NOMO-1 treated with dmso at 0.1 percent for 144 hours (cell line): Measurements from ENCODE around the gene CDC42BPA.
"Not testable (repeated sequence)": the region's sequence is repeated elsewhere in the genome, so short reads cannot be mapped to it uniquely, and the experiment has no call there.

Experiments
- DNase-seq: peaks from one replicate; lab custom pipeline; 2025; ENCODE audit not compliant: unreplicated experiment; lab: John Stamatoyannopoulos, UW

CDC42BPA gene

DNA sequence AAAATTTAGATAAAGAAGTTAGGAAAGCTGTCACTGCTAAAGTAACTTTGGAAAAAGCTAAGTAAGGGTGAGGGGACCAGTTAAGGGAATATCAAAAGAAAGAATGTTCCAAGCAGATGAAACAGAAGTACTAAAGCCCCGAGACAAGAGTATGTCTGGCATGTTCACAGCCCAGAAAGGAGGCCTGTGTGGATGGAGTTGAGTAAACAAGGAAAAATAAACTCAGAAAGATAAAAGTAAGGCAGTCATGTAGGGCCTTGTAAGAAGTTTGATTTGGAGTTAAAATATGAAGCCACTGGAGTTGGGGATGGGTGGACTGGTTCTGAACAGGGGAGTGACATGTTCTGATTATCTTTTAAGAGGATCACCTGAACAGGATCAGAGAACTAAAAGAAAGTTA, 177.9 kb downstream of the CDC42BPA start:
- DNase-seq, result no peak

DNA sequence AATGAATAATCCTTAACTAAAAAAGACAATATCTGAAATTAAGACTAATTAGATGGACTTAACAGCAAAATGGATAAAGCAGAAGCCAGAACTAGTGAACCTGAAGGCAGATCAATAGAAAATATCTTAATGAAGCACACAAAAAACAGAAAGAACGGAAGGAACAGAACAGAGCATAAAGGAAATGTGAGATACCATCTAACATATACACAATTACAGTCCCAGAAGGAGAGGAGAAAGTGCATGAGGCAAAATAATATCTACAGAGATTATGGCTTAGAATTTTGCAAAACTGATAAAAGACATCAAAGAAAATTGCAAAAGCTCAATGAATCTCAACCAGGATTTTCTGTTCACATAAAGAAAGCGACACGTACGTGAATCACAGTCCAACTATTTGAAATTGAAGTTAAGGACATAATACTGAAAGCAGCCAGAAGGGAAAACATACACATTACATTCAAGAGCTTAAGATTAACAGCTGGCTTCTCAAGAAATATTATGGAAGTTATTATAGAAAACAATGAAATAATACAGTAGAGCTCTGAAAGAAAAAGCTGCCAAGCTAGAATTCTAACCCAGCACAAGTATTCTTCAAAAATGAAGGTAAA, 182.0 kb downstream of the CDC42BPA start:
- no peak for DNase-seq

DNA sequence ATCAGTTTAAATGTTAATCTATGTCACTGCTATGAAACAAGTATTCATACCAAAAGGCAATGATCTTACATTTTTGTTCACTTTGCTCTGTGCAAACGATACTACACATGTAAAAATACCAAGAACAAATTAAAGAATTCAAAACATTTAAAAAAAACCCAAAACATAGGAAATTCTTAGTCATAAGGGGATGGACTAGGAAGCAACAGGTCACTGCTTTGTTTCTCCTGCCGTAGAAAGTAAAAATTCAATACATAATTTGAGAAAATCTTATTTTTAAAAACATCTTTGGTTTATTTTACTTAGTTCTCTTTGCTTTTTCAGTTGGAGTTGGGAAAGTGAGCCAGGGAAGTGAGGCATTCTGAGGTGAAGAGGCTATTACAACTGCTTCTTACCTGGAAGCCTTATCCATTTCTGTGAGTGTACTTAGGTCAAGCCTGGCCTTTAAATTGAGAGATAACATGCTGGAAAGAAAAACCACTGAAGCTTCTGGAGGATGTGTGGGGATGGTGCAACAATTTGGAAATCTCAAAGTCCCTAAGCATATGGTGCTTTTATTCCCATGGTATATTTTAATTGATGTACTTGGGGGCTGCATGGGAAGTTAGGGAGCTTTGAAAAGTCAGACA, 183.5 kb downstream of the CDC42BPA start:
- DNase-seq, result no peak

DNA sequence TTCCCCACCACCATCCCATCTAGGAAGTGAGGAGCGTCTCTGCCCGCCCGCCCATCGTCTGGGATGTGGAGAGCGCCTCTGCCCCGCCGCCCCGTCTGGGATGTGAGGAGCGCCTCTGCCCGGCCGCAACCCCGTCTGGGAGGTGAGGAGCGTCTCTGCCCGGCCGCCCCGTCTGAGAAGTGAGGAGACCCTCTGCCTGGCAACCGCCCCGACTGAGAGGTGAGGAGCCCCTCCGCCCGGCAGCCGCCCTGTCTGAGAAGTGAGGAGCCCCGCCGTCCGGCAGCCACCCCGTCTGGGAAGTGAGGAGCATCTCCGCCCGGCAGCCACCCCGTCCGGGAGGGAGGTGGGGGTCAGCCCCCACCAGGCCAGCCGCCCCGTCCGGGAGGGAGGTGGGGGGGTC, 185.6 kb downstream of the CDC42BPA start:
- not testable (repeated sequence) for DNase-seq

DNA sequence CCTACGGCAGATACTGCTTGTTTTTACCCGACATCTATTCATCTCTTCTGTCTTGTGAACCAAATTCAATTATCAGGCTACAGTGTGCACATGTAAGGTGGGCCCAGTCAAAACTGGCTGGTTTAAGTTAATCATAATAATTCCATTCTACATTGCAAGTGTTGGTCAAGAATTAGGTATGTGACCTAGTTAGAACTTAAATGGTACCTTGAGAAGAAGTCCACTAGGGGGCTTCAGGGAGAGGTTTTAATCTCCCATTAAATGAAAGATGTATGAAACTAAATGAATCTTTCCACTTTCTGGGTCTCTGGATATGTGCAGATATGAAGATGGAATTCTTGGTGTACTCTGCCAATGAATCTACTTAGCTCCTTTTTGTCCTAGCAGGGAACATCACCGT, 187.1 kb downstream of the CDC42BPA start:
- DNase-seq, result no peak

DNA sequence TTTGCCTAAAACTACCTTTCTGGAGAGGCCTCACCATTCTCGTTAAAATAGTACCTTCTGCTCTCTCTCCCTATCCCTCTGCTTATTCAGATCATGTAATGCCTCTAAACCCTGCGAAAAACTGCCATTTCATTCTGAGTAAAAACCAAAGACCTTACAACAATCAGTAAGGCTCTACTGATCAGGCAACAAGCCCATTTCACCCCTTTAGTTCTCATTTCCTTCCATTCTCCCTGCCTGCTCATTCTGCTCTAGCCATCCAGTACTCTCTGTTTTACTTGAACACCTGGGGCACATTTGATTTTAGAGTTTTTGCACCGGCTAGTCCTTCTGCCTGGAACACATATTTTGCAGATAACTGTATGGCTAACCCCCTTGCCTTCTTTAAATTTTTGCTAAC, 190.4 kb downstream of the CDC42BPA start:
- DNase-seq, result no peak

DNA sequence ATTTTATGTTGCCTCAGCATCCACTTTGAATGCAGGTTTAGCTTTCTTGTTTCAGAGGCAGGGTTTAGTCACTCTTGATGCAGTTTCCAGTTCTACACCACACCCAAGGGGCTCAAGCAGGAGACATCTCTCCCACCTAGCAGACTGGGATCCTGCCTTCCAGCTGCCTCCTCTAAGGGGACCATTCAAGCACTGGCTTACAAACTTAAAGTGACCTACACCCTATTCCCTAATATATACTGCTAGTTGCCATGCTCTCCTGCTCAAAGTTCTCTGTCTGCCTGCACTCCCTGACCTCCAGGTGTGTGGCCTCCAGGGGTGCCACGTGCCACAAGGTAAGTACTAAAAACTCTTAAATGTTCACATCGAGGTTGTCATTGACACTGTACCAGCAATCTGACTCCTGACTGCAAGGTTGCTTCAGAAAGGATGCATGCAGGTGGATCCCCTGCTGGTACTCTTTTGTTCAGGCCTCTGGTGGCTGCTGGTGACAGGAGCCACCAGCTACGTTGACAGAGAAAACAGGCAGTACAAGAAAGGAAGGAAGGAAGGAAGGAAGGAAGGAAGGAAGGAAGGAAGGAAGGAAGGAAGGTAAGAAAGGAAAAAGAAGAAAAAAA, 192.3 kb downstream of the CDC42BPA start:
- DNase-seq, result no peak

DNA sequence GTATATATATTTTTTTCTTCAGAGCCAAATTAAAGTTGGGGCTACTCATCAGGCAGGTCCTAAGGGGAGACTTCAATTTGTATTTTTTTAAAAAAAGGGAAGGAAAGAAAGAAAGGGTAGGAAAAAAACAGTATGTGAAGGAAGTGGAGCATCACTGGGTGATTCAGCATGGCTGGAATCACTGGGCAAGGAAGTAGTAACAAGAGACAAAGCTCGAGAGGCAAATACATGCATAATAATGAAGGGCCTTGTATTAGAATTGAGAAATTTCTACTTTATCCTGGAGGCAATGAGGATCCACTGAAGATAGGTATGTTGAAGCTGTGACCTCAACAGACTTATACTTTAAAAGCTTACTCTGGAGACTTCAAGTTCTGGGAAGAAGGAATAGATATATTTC, 193.8 kb downstream of the CDC42BPA start:
- no peak for DNase-seq

DNA sequence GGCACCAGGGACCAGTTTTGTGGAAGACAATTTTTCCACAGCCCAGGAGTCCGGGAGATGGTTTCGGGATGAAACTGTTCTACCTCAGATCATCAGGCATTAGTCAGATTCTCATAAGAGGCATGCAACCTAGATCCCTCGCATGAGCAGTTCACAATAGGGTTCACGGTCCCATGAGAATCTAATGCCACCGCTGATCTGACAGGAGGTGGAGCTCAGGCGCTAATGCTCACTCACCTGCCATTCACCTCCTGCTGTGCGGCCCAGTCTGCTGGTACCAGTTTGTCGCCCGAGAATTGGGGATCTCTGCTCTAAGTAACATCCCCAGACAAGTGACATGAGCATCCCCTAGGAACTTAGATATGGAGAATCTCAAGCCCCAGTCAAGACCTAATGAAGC, 197.5 kb downstream of the CDC42BPA start:
- DNase-seq, result no peak

DNA sequence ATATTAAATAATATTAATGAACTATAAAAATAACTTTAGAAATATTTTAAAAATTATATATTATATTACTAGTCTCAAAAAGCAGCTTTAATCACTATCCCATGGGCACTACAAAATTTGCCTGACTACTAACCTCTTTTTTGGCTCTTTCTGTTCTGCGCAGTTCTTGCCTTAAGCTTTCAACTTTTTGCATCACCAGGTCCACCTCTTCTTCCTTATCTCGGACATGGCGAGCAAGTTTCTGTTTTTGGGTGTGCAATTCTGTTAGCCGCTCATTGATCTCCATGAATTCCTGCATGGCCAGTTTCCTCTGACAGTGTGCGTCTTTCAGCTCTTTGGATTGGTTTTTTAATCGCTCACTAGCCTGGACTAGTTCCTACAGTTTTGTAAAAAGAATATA, 205.8 kb downstream of the CDC42BPA start:
- DNase-seq, result no peak

DNA sequence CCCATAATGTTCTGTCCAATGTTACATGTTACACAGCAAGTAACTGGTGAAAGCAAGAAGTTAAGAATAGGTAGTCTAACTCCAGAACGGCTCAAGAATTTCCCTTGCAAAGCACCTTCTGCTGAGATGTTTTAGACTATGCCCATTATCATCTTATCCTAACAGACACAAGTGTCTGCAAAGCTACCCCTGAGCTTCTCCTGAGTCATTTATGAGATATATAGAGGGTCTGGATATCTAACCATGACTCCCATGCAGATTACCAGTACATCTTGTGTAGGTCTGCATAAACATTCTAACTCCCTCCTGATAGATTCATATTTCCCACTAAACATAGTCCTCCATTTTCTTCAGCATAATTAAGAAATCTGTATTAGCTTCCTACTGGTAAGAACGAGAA, 206.5 kb downstream of the CDC42BPA start:
- no peak for DNase-seq

DNA sequence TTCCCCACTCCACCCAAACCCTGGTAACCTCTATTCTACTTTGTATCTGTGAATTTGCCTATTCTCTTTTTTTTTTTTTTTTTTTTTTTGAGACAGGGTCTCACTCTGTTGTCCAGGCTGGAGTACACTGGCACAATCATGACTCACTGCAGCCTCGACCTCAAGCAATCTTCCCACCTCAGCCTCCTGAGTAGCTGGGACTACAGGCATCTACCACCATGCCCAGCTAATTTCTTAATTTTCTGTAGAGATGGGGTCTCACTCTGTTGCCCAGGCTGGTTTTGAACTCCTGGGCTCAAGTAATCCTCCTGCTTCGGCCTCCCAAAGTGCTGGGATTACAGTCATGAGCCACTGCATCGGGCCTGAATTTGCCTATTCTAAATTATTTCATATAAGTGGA, 213.0 kb downstream of the CDC42BPA start:
- not testable (repeated sequence) for DNase-seq

DNA sequence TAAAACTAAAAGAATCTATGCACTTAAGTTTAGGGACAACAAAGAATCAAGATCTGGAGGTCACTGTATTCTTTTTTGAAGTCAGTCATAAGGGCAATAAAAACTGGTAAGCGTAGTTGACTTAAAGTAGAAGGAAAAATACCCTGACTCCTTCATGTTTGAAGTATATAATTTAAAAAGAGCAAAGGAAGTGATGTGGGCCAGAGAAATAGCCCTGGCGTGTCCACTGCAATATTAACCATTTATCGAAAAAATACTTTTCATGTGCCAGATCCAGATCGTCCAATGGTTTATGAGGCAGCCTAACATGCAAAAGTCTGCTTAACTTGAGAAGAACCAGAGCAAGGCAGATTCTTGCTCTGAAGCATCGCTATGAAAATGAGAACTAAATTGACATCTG, 216.2 kb downstream of the CDC42BPA start:
- no peak for DNase-seq

DNA sequence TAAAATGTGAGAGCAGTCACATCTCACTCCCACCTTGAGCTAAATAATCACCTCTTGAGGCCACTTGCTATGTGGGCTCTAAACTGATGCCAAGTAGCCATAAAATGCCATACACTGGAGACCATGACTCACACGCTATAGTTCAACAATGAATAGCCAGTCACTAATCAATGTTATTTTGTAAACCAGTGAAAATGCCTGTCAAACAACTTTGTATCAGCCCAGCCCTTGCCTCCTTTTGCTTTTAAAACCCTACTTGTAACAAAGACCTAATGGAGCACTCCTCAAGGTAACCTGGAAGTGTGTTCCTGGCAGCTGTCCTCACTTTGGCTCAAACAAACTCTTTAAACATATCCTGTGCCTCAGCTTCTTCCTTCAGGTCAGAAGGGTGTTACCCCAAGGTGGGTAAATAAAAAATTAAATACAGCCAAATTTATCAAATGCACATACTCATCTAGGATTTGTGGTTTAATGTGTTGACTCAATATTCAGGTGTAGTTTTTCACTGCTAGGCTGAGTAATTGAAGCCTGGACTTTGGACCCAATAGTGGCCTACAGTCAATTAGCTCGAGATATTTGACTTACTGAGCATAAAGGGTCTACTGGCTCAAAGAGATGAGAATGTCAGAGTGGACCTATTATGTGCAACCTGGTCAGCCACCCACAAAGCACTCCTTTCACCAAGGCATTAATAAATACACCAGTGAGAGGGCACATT, 223.9 kb downstream of the CDC42BPA start:
- DNase-seq, result no peak

DNA sequence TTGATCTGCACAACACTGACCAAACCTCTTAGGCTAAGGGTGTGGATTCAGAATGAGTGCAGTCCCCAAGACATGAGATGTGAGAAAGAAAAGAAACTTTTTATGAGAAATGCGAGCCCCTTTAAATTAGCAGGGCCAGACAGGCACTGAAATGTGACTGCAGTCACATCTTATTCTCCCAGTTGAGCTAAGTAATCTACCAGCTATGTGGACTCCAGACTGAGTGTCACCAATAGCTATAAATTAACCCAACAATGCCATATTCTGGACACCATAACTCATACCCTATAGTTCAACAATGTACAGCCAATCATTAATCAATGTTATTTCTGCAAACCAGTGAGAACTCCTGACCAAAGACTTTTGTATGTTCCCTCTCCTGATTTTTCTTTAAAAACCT, 225.0 kb downstream of the CDC42BPA start:
- no peak for DNase-seq

DNA sequence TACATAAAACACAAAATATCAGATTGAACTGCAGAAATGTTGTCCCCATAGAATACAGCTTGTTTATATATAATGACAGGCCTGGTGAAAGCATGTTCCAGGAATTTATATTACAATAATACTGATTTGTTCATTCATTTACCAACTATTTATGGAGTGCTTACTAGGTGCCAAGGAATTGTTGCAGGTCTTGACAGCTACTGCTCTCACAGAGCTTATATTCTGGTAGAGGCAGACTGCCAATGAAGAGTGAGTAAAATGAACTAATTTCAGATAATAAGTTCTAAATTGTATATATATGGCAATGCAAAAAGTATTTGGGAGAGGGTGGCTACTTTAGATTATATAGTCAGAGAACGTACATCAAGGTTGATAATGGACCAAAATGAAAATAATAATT, 226.2 kb downstream of the CDC42BPA start:
- no peak for DNase-seq

DNA sequence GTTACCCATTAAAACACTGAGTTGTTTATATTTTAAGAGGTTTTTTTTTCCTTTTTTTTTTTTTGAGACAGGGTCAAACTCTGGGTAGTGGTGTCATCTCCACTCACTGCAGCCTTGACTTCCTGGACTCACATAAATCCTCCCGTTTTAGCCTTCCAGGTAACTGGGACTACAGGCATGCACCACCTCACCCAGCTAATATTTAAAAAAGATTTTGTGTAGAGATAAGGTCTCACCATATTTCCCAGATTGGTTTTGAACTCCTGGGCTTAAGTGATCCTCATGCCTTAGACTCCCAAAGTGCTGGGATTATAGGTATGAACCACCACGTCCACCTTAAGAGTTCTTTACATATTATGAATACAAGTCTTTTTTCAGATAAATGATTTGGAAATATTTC, 231.7 kb downstream of the CDC42BPA start:
- no peak for DNase-seq

DNA sequence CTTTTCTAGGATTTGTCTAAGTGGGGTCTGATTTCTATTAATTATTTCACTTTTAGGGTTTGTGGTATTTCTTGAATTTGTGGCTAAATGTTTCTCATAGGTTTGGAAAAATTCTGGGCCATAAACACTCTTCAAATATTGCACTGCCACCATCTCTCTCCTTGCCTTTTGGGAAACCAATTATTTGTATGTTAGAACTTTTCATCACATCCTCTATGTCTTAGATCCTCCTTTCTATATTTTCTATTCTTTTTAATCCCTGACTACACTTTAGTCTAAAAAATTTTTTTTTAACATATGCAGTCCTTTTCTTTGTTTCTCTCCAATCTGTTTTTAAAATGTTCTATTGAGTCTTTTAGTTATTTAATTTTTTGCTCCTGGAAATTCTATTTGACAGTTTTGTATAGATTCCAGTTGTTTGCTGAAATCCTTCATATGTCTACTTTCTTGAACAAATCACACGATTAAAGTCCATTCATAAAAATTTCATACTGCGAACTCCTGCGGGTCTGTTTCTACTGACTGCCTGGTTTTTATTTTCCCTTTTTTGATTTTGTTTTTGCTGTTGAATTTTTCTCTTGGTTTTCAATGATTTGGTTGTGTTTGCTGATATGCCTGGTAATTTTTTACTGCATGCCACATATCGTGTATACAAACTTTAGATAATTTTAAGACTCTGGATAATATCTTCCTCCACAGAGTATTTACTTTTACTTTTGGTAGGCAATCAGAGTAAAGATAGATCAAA, 235.1 kb downstream of the CDC42BPA start:
- DNase-seq, result no peak

DNA sequence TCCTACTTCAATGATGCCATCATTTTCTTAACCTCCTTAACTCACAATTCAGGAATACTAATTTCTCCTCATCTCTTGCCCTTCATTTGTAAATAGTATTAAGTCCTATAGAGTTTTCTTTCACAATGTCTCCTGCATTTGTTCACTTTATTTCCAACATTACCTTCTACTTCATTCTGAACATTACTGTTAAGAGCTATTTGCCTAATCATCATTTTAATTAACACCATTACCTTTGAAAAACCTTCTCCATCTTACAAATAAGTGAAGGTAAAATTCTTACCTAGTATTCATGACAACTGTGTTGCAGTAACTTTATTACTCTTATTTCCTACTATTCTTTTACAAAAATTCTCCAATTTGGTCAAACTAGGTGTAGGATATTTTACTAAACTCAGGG, 240.5 kb downstream of the CDC42BPA start:
- DNase-seq, result no peak

DNA sequence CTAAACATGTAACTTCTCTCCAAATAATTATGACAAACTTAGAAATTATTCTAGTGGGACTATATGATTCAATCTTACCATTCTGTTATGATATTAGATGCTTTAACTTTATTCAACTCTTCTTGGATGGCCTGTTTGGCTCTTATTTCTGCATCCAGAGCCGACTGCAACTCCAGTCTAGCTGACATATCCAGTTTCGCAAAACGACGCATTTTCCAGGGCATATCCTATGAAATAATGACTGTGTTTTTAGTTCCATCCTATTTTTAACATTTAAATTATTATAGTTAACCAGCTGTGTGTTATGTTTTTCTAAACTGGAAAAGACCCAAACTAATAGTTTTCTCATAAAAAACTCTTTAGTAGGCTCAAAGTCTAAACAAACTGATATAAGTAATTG, 244.5 kb downstream of the CDC42BPA start:
- DNase-seq, result no peak

DNA sequence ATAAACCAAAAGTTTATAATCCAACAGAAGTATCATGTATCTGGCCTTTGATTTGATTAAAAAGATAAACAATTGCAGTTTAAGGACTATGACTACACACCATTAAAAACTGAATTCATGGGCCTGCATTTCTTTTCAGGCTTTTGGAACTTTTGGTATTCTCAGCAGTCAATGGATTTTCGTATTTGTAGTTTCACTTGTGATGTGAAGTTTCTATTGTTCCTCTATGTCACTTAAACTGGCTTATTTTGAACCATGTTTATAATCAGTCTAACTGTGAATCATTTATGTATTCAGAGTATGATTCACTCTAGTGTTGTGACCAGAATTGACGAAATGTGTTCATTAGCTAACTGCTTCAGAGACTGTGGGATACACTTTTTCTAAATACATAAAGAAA, 245.3 kb downstream of the CDC42BPA start:
- DNase-seq, result no peak
